ENCODE results near the gene FAM149B1.

DNA sequence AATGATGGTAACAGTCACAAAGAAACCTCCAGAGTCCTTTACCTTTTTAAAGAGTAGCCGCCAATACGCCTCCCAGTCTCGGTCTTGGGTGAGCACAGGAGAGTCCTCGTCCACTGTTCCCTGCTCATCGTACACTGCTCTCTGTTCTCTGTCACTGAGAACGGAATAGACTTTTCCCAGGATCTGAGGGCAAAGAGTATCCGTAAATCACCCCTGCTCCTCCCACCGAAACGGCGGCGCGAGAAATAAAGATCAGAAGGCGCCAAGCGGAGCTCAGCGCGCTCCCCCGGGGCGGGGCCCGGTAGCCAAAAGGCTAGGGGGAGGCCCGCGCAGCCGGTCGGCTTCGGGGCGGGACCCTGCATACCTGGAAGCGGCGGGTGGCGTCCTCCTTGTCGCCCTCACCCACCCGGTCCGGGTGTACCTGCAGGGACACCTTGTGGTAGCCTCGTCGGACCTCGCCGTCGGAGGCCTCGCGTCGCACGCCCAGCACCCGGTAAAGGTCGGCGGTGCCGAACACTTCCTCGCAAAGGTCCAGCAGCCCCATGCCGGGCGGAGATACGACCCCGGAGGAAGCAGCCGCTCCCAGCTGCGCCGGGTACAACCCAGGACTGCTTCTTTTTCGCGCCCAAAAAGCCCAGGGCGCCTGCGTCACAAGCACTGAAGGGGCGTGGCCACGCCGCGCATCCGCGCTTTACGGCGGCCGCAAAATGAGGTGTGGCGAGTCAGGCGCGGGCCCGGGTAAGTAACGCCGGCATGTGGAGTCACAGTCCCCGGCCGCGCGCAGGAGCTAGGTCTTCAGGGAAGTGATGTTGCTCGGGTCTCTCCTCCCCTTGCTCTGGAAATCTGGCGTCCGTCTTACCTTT, 79.0 kb downstream of the FAM149B1 start, which contains the start of gene DNAJC9:
- TF ChIP-seq CTCF (IDR thresholded peaks at IDR 0.05) (peak in 2 of 4 experiments; percentile 7 to 13), POLR2A (IDR thresholded peaks at IDR 0.05) (peak; percentile 44 to 72)

All from uterus (tissue), 2 donors.